BJ (cell line): Measurements from ENCODE around the gene GDF3. TPM values are rescaled to one million over a fixed set of nuclear protein-coding genes. Genes with fewer than 3 reads are reported as not detected.
A peak's percentile ranks its signal among the peaks of the same experiment; 100 is the strongest.

Source experiments
- CTCF ChIA-PET: fragments of 350-600 bp; formaldehyde crosslinking; extraction: SDS; loops from one replicate; lab custom pipeline; 2021; ENCODE audit warnings: antibody characterized with exemption, inconsistent platforms; lab: Yijun Ruan, JAX
- POLR2A ChIA-PET: fragments of 300-600 bp; sonication (Branson Sonifier 250); formaldehyde crosslinking; extraction: SDS; loops from one replicate; lab custom pipeline; 2021; ENCODE audit warnings: antibody characterized with exemption; lab: Charles Lee
- DNase-seq: peaks from one replicate; pipeline ENCODE4 v3.0.0-alpha.2; 2011; ENCODE audit warnings: low read depth
- H3K27me3 ChIP-seq: 2 replicates; pipeline ENCODE4 v1.6.0; 2011; ENCODE audit warnings: low read length; ENCODE audit not compliant: control insufficient read depth, insufficient read depth
- H3K36me3 ChIP-seq: 2 replicates; pipeline ENCODE4 v1.5.1; 2011; ENCODE audit warnings: low read length; ENCODE audit not compliant: control insufficient read depth, insufficient read depth
- H3K4me3 ChIP-seq: 2 replicates; pipeline ENCODE4 v1.5.1; 2011; ENCODE audit warnings: low read depth, mild to moderate bottlenecking, control low read depth, low read length
- CTCF ChIP-seq: IDR thresholded peaks from 2 replicates; pipeline ENCODE4 v1.5.1; 2011; ENCODE audit warnings: low read depth, mild to moderate bottlenecking, control low read depth, inconsistent platforms, low read length, moderate library complexity; ENCODE audit not compliant: insufficient read depth
- polyA plus RNA-seq: library from polyadenylated mRNA; depleted of rRNA; stranded (reverse); fragments of >200 nt; gene quantifications from 2 replicates; pipeline ENCODE4 v1.2.3, GENCODE V29; 2011

The GDF3 gene
- polyA plus RNA-seq, 1 experiment = not detected

DNA sequence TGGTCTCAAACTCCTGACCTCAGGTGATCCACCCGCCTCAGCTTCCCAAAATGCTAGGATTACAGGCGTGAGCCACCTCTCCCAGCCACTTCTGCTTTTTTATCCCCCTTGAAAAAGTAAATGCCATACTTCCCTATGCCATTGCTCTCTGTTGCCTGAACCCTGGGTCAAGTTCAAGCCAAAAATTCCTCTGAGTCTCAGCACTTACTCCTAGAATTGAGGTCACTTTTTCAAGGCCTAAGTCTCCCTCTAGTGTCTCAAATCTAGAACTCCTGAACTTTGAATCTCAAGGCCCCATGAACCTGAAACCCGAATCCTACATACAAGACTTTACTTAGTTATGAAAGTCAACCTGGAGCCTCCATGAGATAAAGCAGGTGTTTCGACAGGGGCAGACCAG lies 28.4 kb downstream of the GDF3 start:
- peak; percentile 30; the same call in 1 of the 2 replicates for TF ChIP-seq CTCF
- no peak overlapping the region for H3K4me3 ChIP-seq
- DNase-seq = no peak
- CTCF ChIA-PET = interaction anchor here (1.0 kb wide), 1 partner anchor 17 kb away, joined by 4 read pairs; no protein-coding TSS in a partner anchor
- POLR2A ChIA-PET = no interaction called here
- H3K36me3 ChIP-seq = no peaks in the 10 kb centered on the region
- H3K27me3 ChIP-seq = no peaks in the 10 kb centered on the region

- no peaks in the 10 kb centered on the region for H3K36me3 ChIP-seq
- TF ChIP-seq CTCF = no peak
- H3K27me3 ChIP-seq = no peaks in the 10 kb centered on the region
- ChIA-PET POLR2A (no interaction called here), CTCF (interaction anchor here (0.7 to 1.0 kb wide), 3 partner anchors 12 to 20 kb away, joined by 3 to 4 read pairs (median 3); no protein-coding TSS in a partner anchor)
- no peak overlapping the region for H3K4me3 ChIP-seq
- no peak for DNase-seq
Observed at GRCh38 chr12:7666595-7666994, 29.0 kb downstream of the GDF3 start.

- Histone ChIP-seq H3K4me3 (no peak overlapping the region), H3K36me3 (no peaks in the 10 kb centered on the region), H3K27me3 (no peaks in the 10 kb centered on the region)
- CTCF ChIA-PET = no interaction called here
- POLR2A ChIA-PET = no interaction called here
- TF ChIP-seq CTCF = no peak
- no peak for DNase-seq
Observed at GRCh38 chr12:7661741-7662140, 33.8 kb downstream of the GDF3 start.

DNA sequence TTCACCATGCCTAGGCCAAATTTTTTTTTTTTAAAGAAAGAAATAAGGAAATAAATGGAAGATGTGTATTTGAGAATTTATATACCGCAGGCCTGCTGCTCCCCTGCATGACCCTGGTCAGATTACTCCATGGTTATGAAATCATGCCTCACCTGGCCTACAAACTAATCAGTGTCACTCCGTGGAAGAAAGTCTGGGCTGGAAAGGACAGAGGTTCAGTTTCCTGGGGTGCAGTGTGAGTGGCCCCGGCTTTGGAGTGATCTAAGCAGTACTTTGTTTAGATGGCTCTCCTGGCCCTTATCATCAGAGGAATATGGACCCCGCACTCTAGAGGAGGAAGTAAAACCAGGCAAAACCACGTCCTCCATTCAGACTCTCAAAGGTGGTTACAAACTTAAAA lies 39.5 kb downstream of the GDF3 start:
- Histone ChIP-seq H3K4me3 (no peak overlapping the region), H3K27me3 (peaks cover 2% of the 10 kb centered on the region; the same call in 1 of the 2 replicates), H3K36me3 (no peaks in the 10 kb centered on the region)
- ChIA-PET POLR2A (no interaction called here), CTCF (no interaction called here)
- no peak for DNase-seq
- no peak for TF ChIP-seq CTCF

DNA sequence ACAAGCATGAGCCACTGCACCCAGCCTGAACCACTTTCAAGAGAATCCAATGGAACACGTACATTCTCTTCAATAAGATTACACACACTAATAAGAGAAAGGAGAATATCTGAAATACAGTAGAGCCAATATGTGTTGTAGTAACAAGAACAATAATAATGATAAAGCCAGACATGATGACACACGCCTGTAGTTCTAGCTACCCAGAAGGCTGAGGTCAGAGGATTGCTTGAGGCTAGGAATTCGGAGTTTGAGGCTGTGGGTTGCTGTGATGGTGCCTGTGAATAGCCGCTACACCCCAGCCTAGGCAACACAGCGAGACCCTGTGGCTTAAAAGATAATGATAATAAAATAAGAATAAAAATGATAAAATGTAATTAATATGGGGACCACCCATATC lies 45.5 kb downstream of the GDF3 start:
- H3K36me3 ChIP-seq = no peaks in the 10 kb centered on the region
- H3K4me3 ChIP-seq = no peak overlapping the region
- H3K27me3 ChIP-seq = peaks cover 2% of the 10 kb centered on the region; the same call in 1 of the 2 replicates
- CTCF ChIA-PET = interaction anchor here (1.0 kb wide), 1 partner anchor 13 kb away, joined by 3 read pairs; no protein-coding TSS in a partner anchor
- TF ChIP-seq CTCF = no peak
- POLR2A ChIA-PET = no interaction called here
- no peak for DNase-seq
